NCI-H1417 (cell line): ENCODE data around the gene PROCA1.
"Not testable (repeated sequence)": the region's sequence is repeated elsewhere in the genome, so short reads cannot be mapped to it uniquely, and the experiment has no call there.

Source experiments
- DNase-seq, 3 experiments: peaks; one replicate each; lab custom pipeline; 2025; lab: John Stamatoyannopoulos, UW

Gene PROCA1

GRCh38 chr17:28669918-28670317 is 41.8 kb downstream of the PROCA1 start:
- no peak for DNase-seq

- DNase-seq, result no peak
Measured at GRCh38 chr17:28667870-28668269, 43.8 kb downstream of the PROCA1 start.

- no peak for DNase-seq
Measured at GRCh38 chr17:28665994-28666393, 45.7 kb downstream of the PROCA1 start.

GRCh38 chr17:28663723-28664122 is 48.0 kb downstream of the PROCA1 start:
- DNase-seq, result no peak

- DNase-seq, result no peak
Measured at GRCh38 chr17:28662527-28662829, 49.2 kb downstream of the PROCA1 start.

GRCh38 chr17:28661635-28662526 is 49.8 kb downstream of the PROCA1 start, which contains the start of the genes SDF2 and SUPT6H:
SDF2 (minus strand) TSS chr17:28661906; CDS start chr17:28661876, 30 bp downstream.
SUPT6H (plus strand) TSS chr17:28662205; CDS start chr17:28673402, 11,197 bp downstream.
- peak; percentile 88 to 96 (median 94) for DNase-seq

- not testable (repeated sequence) for DNase-seq
Measured at GRCh38 chr17:28659497-28659881, 52.2 kb downstream of the PROCA1 start.

GRCh38 chr17:28658766-28659496 is 52.8 kb downstream of the PROCA1 start:
- DNase-seq, result not testable (repeated sequence)

GRCh38 chr17:28658342-28658741 is 53.3 kb downstream of the PROCA1 start:
- not testable (repeated sequence) for DNase-seq

- no peak for DNase-seq
Measured at GRCh38 chr17:28657756-28658155, 53.9 kb downstream of the PROCA1 start.

GRCh38 chr17:28655160-28655559 is 56.5 kb downstream of the PROCA1 start:
- DNase-seq, result no peak
